Activated T-cell treated with anti-CD3 and anti-CD28 coated beads, Interleukin-2, amount 50 U/mL, for 4 hours (primary cell): ENCODE data around the gene MRPL32. TPM values are rescaled to one million over a fixed set of nuclear protein-coding genes. Genes with fewer than 3 reads are reported as not detected.

Experiments
- ATAC-seq, 2 donors: fragments of 200-7000 bp; cut with Tn5 transposase; one replicate each; pipeline ENCODE4 v1.10.0; 2021
- DNase-seq: peaks from one replicate; pipeline ENCODE4 v3.0.0-alpha.2; 2020
- H3K27me3 Mint-ChIP-seq: one replicate; pipeline ENCODE4 v1.8.0; 2021; ENCODE audit warnings: low read depth, mixed read lengths
- H3K36me3 Mint-ChIP-seq: one replicate; pipeline ENCODE4 v1.8.0; 2022; ENCODE audit warnings: mixed read lengths; ENCODE audit not compliant: insufficient read depth
- H3K4me1 Mint-ChIP-seq: one replicate; pipeline ENCODE4 v1.8.0; 2021; ENCODE audit warnings: low read depth, mixed read lengths
- H3K4me3 Mint-ChIP-seq: one replicate; pipeline ENCODE4 v1.8.0; 2021; ENCODE audit warnings: mild to moderate bottlenecking, moderate library complexity, mixed read lengths
- H3K9me3 Mint-ChIP-seq: one replicate; pipeline ENCODE4 v1.8.0; 2021; ENCODE audit warnings: mixed read lengths
- total RNA-seq, 3 donors: library from RNA; stranded (reverse); gene quantifications; one replicate each; pipeline ENCODE4 v1.2.1, GENCODE V29; 2021

MRPL32 gene
- total RNA-seq, 3 donors from 2014 or later: 91.2 to 119 (median 106) TPM

GRCh38 chr7:42939457-42940240, 7.5 kb downstream of the MRPL32 start:
- H3K4me3 Mint-ChIP-seq: peak overlapping the region; percentile 1
- no peaks in the 10 kb centered on the region for H3K9me3 Mint-ChIP-seq
- H3K27me3 Mint-ChIP-seq: no peaks in the 10 kb centered on the region
- H3K36me3 Mint-ChIP-seq: peaks cover 30% of the 10 kb centered on the region
- ATAC-seq: peak; percentile 83 to 84
- H3K4me1 Mint-ChIP-seq: peaks cover 36% of the 10 kb centered on the region
- DNase-seq: no peak

GRCh38 chr7:42940985-42941847, 9.0 kb downstream of the MRPL32 start:
- Mint-ChIP-seq H3K36me3 (peaks cover 18% of the 10 kb centered on the region), H3K27me3 (no peaks in the 10 kb centered on the region), H3K4me1 (peaks cover 36% of the 10 kb centered on the region), H3K4me3 (no peak overlapping the region), H3K9me3 (no peaks in the 10 kb centered on the region)
- DNase-seq (peak; percentile 70), ATAC-seq (peak; percentile 25 to 56)

- peak; percentile 36 to 59 for ATAC-seq
- H3K4me1 Mint-ChIP-seq: peaks cover 11% of the 10 kb centered on the region
- no peaks in the 10 kb centered on the region for H3K27me3 Mint-ChIP-seq
- H3K9me3 Mint-ChIP-seq: no peaks in the 10 kb centered on the region
- no peaks in the 10 kb centered on the region for H3K36me3 Mint-ChIP-seq
- no peak for DNase-seq
- H3K4me3 Mint-ChIP-seq: no peak overlapping the region
Measured at GRCh38 chr7:42945821-42946626, 13.8 kb downstream of the MRPL32 start.

GRCh38 chr7:42946627-42946950, 14.4 kb downstream of the MRPL32 start:
- H3K4me3 Mint-ChIP-seq: no peak overlapping the region
- H3K4me1 Mint-ChIP-seq: peaks cover 8% of the 10 kb centered on the region
- H3K27me3 Mint-ChIP-seq: no peaks in the 10 kb centered on the region
- ATAC-seq (no peak), DNase-seq (no peak)
- H3K9me3 Mint-ChIP-seq: no peaks in the 10 kb centered on the region
- no peaks in the 10 kb centered on the region for H3K36me3 Mint-ChIP-seq

GRCh38 chr7:42947521-42947920, 15.3 kb downstream of the MRPL32 start:
- H3K27me3 Mint-ChIP-seq: no peaks in the 10 kb centered on the region
- peaks cover 8% of the 10 kb centered on the region for H3K4me1 Mint-ChIP-seq
- no peaks in the 10 kb centered on the region for H3K9me3 Mint-ChIP-seq
- H3K36me3 Mint-ChIP-seq: no peaks in the 10 kb centered on the region
- DNase-seq: no peak
- no peak overlapping the region for H3K4me3 Mint-ChIP-seq
- ATAC-seq: no peak

GRCh38 chr7:42950417-42950816, 18.2 kb downstream of the MRPL32 start:
- Mint-ChIP-seq H3K4me3 (no peak overlapping the region), H3K27me3 (no peaks in the 10 kb centered on the region), H3K9me3 (peaks cover 5% of the 10 kb centered on the region), H3K36me3 (no peaks in the 10 kb centered on the region), H3K4me1 (peaks cover 8% of the 10 kb centered on the region)
- ATAC-seq: no peak
- DNase-seq: no peak

GRCh38 chr7:42952328-42952727, 20.2 kb downstream of the MRPL32 start:
- Mint-ChIP-seq H3K36me3 (no peaks in the 10 kb centered on the region), H3K9me3 (peaks cover 20% of the 10 kb centered on the region), H3K4me3 (no peak overlapping the region), H3K4me1 (no peaks in the 10 kb centered on the region), H3K27me3 (no peaks in the 10 kb centered on the region)
- no peak for ATAC-seq
- DNase-seq: no peak

GRCh38 chr7:42953994-42954393, 21.8 kb downstream of the MRPL32 start:
- no peaks in the 10 kb centered on the region for H3K4me1 Mint-ChIP-seq
- no peaks in the 10 kb centered on the region for H3K36me3 Mint-ChIP-seq
- DNase-seq (no peak), ATAC-seq (no peak)
- no peak overlapping the region for H3K4me3 Mint-ChIP-seq
- no peaks in the 10 kb centered on the region for H3K27me3 Mint-ChIP-seq
- H3K9me3 Mint-ChIP-seq: peaks cover 21% of the 10 kb centered on the region

- H3K27me3 Mint-ChIP-seq: peaks cover 5% of the 10 kb centered on the region
- no peak overlapping the region for H3K4me3 Mint-ChIP-seq
- ATAC-seq: no peak
- peaks cover 21% of the 10 kb centered on the region for H3K9me3 Mint-ChIP-seq
- no peaks in the 10 kb centered on the region for H3K36me3 Mint-ChIP-seq
- no peak for DNase-seq
- no peaks in the 10 kb centered on the region for H3K4me1 Mint-ChIP-seq
Measured at GRCh38 chr7:42956062-42956461, 23.9 kb downstream of the MRPL32 start.

- ATAC-seq (no peak), DNase-seq (no peak)
- Mint-ChIP-seq H3K4me3 (no peak overlapping the region), H3K36me3 (no peaks in the 10 kb centered on the region), H3K4me1 (no peaks in the 10 kb centered on the region), H3K9me3 (peaks cover 21% of the 10 kb centered on the region), H3K27me3 (peaks cover 5% of the 10 kb centered on the region)
Measured at GRCh38 chr7:42959549-42959948, 27.4 kb downstream of the MRPL32 start.

GRCh38 chr7:42960762-42961161, 28.6 kb downstream of the MRPL32 start:
- Mint-ChIP-seq H3K4me1 (no peaks in the 10 kb centered on the region), H3K4me3 (no peak overlapping the region), H3K27me3 (peaks cover 11% of the 10 kb centered on the region), H3K9me3 (peaks cover 14% of the 10 kb centered on the region), H3K36me3 (no peaks in the 10 kb centered on the region)
- ATAC-seq: no peak
- no peak for DNase-seq

GRCh38 chr7:42961170-42961569, 29.0 kb downstream of the MRPL32 start:
- H3K36me3 Mint-ChIP-seq: no peaks in the 10 kb centered on the region
- H3K4me3 Mint-ChIP-seq: no peak overlapping the region
- ATAC-seq (no peak), DNase-seq (no peak)
- peaks cover 12% of the 10 kb centered on the region for H3K9me3 Mint-ChIP-seq
- no peaks in the 10 kb centered on the region for H3K4me1 Mint-ChIP-seq
- peaks cover 11% of the 10 kb centered on the region for H3K27me3 Mint-ChIP-seq

GRCh38 chr7:42964293-42964692, 32.1 kb downstream of the MRPL32 start:
- no peaks in the 10 kb centered on the region for H3K9me3 Mint-ChIP-seq
- ATAC-seq (no peak), DNase-seq (no peak)
- H3K4me1 Mint-ChIP-seq: no peaks in the 10 kb centered on the region
- H3K36me3 Mint-ChIP-seq: no peaks in the 10 kb centered on the region
- H3K27me3 Mint-ChIP-seq: peaks cover 17% of the 10 kb centered on the region
- no peak overlapping the region for H3K4me3 Mint-ChIP-seq
